ENCODE results near the gene MAMDC2. TPM values are rescaled to one million over a fixed set of nuclear protein-coding genes. Genes with fewer than 3 reads are reported as not detected.

Gene MAMDC2
- total RNA-seq, 1 donor from 2014 or later = 13.4 TPM

GRCh38 chr9:70133253-70134208 is 89.9 kb downstream of the MAMDC2 start:
- Histone ChIP-seq H3K27me3 (ENCODE audit: control insufficient read depth, insufficient read depth, low read length) (no peaks in the 10 kb centered on the region), H3K4me3 (ENCODE audit: low read depth, low read length) (no peak overlapping the region), H3K36me3 (ENCODE audit: control insufficient read depth, insufficient read depth, low read length) (no peaks in the 10 kb centered on the region)
- no peak for DNase-seq (ENCODE audit: low read depth)
- TF ChIP-seq CTCF (IDR thresholded peaks at IDR 0.05; ENCODE audit: insufficient read depth, low read length, poor library complexity, severe bottlenecking) = no peak

GRCh38 chr9:70134360-70134759 is 90.7 kb downstream of the MAMDC2 start:
- no peak for DNase-seq (ENCODE audit: low read depth)
- TF ChIP-seq CTCF (IDR thresholded peaks at IDR 0.05; ENCODE audit: insufficient read depth, low read length, poor library complexity, severe bottlenecking) = no peak
- Histone ChIP-seq H3K27me3 (ENCODE audit: control insufficient read depth, insufficient read depth, low read length) (no peaks in the 10 kb centered on the region), H3K4me3 (ENCODE audit: low read depth, low read length) (no peak overlapping the region), H3K36me3 (ENCODE audit: control insufficient read depth, insufficient read depth, low read length) (no peaks in the 10 kb centered on the region)

GRCh38 chr9:70135176-70135575 is 91.5 kb downstream of the MAMDC2 start:
- Histone ChIP-seq H3K4me3 (ENCODE audit: low read depth, low read length) (no peak overlapping the region), H3K36me3 (ENCODE audit: control insufficient read depth, insufficient read depth, low read length) (no peaks in the 10 kb centered on the region), H3K27me3 (ENCODE audit: control insufficient read depth, insufficient read depth, low read length) (no peaks in the 10 kb centered on the region)
- no peak for TF ChIP-seq CTCF (IDR thresholded peaks at IDR 0.05; ENCODE audit: insufficient read depth, low read length, poor library complexity, severe bottlenecking)
- no peak for DNase-seq (ENCODE audit: low read depth)

GRCh38 chr9:70136632-70137031 is 93.0 kb downstream of the MAMDC2 start:
- no peak overlapping the region for H3K4me3 ChIP-seq (ENCODE audit: low read depth, low read length)
- no peaks in the 10 kb centered on the region for H3K36me3 ChIP-seq (ENCODE audit: control insufficient read depth, insufficient read depth, low read length)
- DNase-seq (ENCODE audit: low read depth) = no peak
- H3K27me3 ChIP-seq (ENCODE audit: control insufficient read depth, insufficient read depth, low read length) = no peaks in the 10 kb centered on the region
- no peak for TF ChIP-seq CTCF (IDR thresholded peaks at IDR 0.05; ENCODE audit: insufficient read depth, low read length, poor library complexity, severe bottlenecking)

GRCh38 chr9:70137577-70137976 is 93.9 kb downstream of the MAMDC2 start:
- no peaks in the 10 kb centered on the region for H3K27me3 ChIP-seq (ENCODE audit: control insufficient read depth, insufficient read depth, low read length)
- no peak for DNase-seq (ENCODE audit: low read depth)
- no peak overlapping the region for H3K4me3 ChIP-seq (ENCODE audit: low read depth, low read length)
- no peak for TF ChIP-seq CTCF (IDR thresholded peaks at IDR 0.05; ENCODE audit: insufficient read depth, low read length, poor library complexity, severe bottlenecking)
- no peaks in the 10 kb centered on the region for H3K36me3 ChIP-seq (ENCODE audit: control insufficient read depth, insufficient read depth, low read length)
